ENCODE measurements around the gene KRT14.
"Not testable (repeated sequence)": the region's sequence is repeated elsewhere in the genome, so short reads cannot be mapped to it uniquely, and the experiment has no call there.

Gene KRT14

DNA sequence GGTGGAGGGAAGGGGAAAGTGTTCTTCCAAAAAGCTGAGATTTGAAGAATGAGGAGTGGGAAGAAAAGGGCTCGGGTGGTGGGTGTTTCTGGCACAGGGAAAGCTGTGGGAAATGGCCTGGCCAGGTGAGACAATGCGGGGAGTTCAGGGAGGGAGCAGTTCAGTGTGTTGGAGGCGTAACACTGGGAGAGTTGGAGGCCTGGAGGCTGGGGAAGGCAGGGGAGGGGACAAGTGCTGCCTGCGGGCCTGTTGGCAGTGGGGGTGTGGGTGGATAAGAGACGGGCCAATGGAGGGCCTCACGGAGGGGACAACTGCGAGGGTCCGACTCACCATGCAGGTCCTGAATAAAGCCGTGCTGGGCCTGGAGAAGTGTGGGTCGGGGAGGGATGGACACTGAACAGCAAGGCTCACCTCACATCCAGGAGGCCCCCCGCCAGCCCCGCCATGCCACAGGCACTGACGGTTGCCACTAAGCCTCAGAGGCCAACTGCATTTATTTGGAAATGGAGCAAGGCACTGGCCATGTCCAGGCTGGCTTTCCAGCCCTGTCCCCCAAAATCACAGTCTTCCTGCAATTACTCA is 40.8 kb downstream of the KRT14 start:
- DNase-seq: no peak

DNA sequence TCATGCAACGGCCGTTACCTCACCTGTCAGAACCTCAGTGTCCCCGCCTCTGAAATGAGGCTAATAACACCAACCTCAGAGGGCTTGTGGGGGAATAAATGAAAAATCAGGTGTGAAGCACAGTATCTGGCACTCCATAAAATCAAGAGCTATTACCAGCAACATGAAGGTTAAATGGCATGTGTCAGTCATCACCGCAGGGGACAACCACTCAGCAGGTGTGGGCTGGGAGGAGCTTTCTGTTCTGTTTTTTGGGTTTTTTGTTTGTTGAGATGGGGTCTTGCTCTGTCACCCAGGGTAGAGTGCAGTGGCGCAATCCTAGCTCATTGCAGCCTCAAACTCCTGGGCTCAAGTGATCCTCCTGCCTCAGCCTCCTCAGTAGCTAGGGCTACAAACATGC is 41.8 kb downstream of the KRT14 start:
- DNase-seq: no peak

DNA sequence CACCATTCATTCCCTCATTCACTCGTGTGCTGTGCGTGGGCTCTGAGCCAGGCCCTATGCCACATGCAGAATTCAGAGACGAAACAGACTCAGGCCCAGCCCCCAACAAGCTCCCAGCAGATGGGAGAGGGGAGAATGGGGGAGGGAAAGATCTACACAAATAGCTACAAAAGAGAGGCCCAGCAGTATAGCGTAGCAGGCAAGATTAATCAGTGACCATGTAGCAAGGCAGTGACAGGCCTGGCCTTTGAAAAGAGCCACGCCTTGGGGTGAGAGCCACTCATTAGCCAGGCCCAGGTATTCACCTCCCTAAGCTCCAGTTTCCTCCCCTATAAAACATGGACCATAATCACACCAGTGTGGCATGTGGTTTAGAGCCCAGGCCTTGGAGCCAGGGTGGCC is 42.2 kb downstream of the KRT14 start:
- DNase-seq: peak; percentile 43

DNA sequence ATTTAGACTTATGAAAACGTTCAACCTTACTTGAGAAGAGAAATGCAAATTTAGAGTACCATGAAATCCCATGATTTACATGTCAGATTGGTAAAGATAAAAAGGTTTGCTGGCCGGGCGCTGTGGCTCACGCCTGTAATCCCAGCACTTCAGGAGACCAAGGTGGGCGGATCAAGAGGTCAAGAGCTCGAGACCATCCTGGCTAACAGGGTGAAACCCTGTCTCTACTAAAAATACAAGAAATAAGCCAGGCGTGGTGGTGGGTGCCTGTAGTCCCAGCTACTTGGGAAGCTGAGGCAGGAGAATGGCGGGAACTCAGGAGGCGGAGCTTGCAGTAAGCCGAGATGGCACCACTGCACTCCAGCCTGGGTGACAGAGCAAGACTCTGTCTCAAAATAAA is 43.9 kb downstream of the KRT14 start:
- not testable (repeated sequence) for DNase-seq

DNA sequence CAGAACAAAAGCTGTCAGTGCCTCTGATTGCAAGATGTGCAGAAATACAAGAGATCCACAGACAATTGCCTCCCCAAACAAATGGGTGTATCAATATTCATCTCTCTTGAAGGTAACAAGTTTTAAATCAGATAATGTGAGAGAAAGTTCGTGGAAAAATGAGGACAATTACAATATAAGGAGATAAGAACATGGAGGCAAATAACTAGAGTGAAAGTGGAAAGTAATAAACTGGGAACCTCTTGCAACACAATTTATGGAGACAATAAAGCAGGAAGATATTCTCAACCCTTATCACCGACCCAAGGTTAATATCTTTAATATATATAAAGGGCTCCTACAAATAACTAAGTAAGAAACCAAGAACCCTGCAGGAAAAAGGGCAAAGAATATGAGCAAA is 44.3 kb downstream of the KRT14 start:
- DNase-seq: no peak

DNA sequence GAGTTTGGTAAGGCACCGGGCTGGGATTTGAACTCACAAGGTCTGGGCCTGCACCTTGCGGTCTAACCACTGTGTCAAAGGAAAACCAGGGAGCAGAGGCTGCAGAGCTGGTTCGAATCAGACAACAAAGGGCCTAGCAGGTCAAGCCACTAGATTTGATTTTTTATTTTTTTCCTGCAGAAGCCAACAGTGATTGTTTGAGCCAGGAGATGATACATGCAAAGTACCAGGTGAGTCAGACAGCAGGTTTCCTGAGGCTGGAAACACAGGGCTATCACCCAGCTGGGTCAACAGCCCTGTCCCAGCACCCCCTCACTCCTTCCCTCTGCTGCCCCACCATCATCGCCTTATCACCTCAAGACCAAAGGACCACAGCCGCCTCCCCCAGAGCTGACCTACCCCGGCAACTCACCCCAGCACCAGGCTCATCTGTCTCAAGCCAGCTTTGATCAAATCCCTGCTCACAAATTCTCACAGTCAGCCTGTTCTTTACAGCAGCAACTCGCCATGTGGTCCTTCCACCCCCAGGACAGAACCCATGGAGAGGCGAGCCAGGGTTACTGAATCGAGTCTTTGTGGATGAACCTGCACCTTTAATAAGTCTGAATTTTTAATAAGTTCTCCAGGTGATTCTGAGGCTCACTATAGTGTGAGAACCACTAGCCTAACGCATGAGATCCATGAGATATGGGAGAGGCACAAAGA is 45.6 kb downstream of the KRT14 start:
- DNase-seq: no peak

DNA sequence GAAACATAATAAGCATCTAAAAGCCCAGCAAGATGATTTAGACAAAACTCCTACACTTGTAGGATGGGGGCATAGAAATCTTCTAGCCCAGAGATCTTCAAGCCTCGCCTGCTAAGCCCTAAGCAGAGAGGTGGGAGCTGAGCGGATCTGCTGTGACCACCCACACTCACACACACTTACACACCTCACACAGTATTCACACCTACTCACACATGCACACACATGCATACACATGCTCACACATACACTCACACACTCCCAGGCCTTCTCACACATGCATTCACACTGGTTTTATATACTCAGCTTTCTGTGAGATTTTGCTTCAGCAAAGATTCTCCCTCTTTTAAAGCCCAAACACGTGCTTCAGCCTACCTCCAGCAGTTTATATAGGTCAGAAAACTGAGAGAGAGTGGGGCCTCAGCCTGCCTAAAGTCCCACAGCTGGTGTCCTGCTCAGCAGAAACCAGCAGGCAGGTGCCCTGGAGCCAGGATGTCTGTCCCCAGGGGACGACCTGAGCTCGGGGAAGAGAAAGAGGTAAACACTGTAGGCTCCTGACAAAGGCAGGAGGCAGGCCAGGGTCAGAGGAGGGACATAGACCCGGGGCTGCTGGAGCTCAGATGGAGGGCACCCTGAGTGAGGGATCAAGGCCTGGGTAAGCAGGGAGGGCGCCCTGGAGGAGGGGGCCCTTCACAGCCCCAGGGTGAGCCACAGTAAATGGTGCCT is 46.6 kb downstream of the KRT14 start:
- peak; percentile 28 for DNase-seq

DNA sequence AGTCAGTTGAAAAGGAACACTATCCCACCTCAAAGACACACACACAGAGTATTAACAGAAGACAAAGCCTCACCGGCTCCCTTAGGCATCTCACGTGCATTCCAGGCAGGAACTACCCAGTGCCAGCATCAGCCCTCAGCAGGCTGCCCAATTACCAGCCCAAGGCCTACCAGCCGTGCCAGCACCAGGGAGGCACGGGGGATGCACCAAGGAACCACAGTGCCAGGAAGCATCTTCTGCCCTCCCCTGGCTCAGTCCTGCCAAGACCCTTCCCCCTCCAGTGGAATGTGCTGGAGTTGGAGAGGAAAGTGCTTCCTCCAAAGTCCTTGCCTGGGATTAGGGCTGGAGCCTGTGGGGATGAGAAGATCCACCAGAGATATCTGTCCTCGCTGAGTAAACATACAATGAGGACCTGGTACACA is 47.6 kb downstream of the KRT14 start:
- DNase-seq: no peak

DNA sequence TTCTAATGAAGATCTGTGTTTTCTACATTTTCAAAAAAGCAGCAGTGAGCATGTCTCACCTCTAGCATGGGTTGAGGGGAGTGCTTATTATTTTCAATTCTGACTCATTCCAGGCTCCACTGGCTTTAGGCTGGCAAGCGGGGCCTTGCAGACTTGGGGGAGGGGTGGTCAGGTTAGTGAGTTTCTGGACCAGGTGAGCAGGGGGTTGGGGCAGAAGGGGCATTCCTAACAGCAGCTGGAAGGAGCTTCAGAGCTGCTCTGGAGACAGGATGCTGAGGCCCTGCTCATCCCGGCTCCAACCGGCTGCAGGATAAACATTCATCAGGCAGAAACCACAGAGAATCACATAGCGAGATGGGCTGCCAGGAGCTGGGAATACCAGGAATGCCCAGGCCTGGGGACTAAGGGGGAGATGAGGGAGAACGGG is 48.1 kb downstream of the KRT14 start:
- no peak for DNase-seq

DNA sequence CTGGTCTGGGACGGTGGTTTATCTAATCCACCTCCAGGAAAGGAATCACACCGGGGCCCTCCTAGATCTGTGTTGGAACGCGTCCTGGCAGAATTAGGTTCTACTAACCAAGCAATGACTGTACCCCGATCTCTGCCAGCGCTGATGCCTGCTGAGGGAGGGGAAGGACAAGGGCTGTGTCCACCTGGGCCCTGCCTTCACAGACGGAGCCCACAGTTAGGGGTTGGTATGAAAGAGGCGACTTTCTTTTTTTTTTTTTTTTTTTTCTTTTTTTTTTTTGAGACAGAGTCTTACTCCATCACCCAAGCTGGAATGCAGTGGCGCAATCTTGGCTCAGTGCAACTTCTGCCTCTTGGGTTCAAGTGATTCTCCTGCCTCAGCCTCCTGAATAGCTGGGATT is 48.7 kb downstream of the KRT14 start:
- DNase-seq: no peak

DNA sequence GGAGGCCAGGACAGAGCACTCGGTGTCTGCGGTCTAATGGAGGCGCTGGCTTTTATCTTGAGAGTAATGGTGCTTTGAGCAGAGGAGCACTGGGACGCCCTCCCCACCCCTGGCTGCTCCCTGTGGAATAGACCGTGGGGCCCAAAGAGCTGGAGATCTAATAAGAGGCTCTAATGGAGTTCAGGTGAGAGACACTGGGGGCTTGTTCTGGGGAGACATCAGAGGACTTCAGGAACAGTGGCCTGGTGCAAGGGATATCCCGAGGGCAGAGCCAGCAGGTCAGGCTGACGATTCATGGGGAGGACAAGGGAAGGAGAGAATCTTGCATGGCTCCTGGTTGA is 49.1 kb downstream of the KRT14 start:
- no peak for DNase-seq

DNA sequence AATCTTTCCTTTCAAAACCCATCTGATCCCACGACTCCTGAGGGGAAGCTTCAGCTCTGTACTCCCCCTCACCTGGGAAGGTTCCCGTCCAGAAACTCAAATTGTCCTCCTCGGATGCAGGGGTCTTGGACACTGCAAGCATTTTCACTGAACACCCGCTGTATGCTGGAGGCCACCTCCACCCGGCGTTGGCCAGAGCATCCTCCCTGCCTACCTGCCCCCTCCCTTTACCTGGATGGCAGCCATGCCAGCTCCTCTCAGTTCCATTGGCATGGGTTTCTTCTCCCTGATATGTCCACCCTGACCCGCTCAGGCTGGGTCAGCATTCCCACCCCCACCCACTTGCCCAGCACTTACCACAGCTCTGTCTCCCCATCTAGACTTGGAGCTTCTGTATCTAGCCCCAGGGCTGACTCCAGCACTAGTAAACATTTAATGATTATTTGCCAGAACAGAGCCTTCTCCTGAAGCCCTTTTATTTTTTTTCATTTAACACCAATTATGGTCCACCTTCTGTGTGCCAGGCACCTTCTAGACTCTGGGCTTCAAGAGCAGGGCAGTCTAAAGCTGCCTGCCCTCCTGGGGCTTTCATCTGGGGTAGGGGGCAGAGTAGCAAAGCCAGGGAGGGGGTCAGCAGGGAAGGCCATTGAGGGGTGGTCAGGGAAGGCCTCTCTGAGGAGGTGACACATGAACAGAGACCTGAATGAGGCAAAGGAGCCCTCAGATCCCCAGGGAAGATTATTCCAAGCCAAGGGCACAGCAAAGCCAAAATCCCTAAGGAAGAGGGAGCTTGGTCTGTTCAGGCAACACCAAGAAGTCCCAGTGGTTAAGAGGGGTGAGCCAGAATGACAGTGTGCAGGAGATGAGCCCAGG is 49.7 kb downstream of the KRT14 start:
- no peak for DNase-seq

DNA sequence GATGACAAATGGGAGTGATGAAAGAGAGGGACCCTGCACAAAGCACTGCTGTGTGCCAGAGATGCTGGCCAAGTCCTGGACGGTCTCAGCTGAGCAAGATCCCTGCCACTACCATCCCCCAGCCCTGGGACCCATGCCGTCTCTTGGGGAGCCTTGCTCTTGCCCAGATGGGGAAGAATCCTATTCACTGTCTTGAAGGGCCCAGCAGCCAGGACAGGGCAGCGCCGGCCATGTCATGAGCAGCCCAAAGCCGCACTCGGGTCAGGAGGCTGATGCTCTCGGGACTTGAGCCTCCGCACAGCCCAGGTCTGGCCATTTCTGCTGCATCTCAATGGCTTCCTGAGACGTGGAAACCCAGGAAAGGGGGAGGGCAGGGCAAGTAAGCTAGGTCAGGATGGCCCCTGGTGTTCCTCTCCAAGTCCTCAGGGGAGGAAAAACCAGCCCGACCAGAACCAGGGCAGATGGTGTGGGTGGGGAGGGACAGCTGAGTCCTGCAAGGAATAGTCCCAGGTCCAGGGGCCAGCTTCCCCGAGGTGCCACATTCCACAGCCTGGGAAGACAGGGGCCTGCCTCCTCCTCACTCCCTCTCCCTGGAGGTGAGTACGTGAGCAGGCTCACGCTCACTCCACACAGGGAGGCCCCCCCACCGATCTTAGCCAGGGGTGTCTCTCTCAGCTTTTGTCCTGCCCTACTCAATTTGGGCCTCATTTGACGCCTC is 50.8 kb downstream of the KRT14 start:
- DNase-seq: no peak

DNA sequence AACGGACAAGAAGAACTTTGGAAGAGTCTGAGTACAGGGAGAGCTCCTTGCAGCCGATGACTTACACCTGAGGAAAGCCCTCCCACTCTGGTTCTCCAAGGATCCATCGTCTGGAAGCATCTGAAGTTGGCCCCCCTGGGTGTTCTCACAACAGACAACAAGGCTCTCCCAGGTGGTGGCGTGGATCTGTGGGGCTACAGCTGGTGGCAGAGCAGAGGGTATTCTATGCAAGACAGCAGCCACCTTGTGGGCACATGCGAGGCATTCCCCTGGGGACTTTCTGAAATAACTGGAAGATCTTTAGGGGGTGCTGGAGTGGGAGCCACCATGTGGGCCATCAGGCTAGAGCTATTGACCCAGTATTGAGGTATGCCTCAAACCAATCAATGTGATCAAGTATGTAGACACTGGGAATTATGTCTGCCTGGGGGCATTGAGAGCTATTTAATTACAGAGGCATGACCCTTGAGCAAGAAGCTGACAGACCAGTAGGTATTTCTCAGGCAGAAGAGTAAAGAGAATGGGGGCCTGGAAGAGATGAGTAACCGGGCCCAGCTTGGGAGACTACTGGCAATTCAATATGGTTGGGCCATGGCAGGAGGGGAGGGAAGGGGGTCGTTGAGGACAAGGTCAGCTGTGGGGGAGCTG is 51.7 kb downstream of the KRT14 start:
- DNase-seq: no peak

DNA sequence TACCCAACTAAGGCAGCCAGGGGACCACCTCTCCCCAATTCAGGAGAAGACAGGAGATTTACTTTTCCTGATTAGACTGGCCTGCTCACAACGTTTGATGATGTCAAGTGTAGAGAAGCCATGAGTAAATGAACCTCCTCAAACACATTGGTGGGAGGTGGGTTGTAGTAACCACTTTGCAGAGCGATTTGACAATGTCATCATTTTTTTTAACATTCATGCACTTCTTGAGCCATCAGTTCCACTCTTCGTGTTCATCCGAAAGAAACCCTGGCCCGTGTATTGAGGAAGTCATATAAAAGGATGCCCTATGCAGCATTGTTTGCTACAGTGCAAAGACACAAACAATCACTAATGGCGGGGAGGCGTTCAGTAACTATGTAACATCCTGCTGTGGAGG is 53.1 kb downstream of the KRT14 start:
- no peak for DNase-seq

DNA sequence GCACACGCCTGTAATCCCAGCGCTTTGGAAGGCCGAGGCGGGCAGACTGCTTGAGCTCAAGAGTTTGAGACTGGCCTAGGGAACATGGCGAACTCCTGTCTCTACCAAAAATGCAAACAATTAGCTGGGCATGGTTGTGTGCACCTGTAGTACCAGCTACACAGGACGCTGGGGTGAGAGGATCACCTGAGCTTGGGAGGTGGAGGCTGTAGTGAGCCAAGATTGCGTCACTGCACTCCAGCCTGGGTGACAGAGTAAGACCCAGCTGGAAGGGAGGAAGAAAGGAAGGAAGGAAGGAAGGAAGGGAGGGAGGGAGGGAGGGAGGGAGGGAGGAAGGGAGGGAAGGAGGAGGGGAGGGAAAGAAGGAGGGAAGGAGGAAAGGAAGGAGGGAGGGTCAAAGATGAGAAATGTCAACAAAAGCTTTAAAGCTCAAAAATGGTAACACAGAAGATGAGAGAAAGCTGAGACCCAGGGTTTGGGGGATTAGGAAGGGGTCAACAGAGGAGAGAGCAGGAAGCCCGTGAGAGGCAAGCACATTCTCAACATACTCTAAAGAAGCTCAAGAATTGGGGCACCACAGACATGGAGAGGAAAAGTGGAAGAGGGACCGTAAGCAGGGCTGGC is 53.6 kb downstream of the KRT14 start:
- no peak for DNase-seq

Data from NCI-H1105 treated with DMSO at 0.1 percent for 48 hours (cell line).